GM19395 (cell line): Measurements from ENCODE around the gene OVAAL.

Experiments
- ATAC-seq: cut with Tn5 transposase; IDR thresholded peaks from one replicate; pipeline ENCODE4 v1.9.1; 2021; ENCODE audit warnings: mild to moderate bottlenecking, moderate library complexity; ENCODE audit not compliant: unreplicated experiment

The OVAAL gene

GRCh38 chr1:180568184-180568583, 9.4 kb downstream of the OVAAL start:
- ATAC-seq = no peak

GRCh38 chr1:180571060-180571831, 12.5 kb downstream of the OVAAL start:
- no peak for ATAC-seq

GRCh38 chr1:180571832-180572636, 13.3 kb downstream of the OVAAL start:
- ATAC-seq = no peak

GRCh38 chr1:180572760-180573159, 14.0 kb downstream of the OVAAL start:
- no peak for ATAC-seq

GRCh38 chr1:180574031-180574713, 15.4 kb downstream of the OVAAL start:
- ATAC-seq = no peak

GRCh38 chr1:180577361-180577760, 18.6 kb downstream of the OVAAL start:
- ATAC-seq = no peak

GRCh38 chr1:180579961-180580611, 21.3 kb downstream of the OVAAL start:
- no peak for ATAC-seq

- ATAC-seq = no peak
Measured at GRCh38 chr1:180581635-180582039, 22.9 kb downstream of the OVAAL start.

- no peak for ATAC-seq
Measured at GRCh38 chr1:180584869-180585268, 26.1 kb downstream of the OVAAL start.

- no peak for ATAC-seq
Measured at GRCh38 chr1:180585994-180586359, 27.2 kb downstream of the OVAAL start.

GRCh38 chr1:180586671-180587155, 27.9 kb downstream of the OVAAL start:
- ATAC-seq = no peak

- ATAC-seq = no peak
Measured at GRCh38 chr1:180588121-180588520, 29.4 kb downstream of the OVAAL start.

- no peak for ATAC-seq
Measured at GRCh38 chr1:180590889-180591288, 32.1 kb downstream of the OVAAL start.

- no peak for ATAC-seq
Measured at GRCh38 chr1:180593382-180593781, 34.6 kb downstream of the OVAAL start.

- no peak for ATAC-seq
Measured at GRCh38 chr1:180594723-180595122, 36.0 kb downstream of the OVAAL start.

GRCh38 chr1:180595966-180596365, 37.2 kb downstream of the OVAAL start:
- no peak for ATAC-seq

- no peak for ATAC-seq
Measured at GRCh38 chr1:180597520-180597919, 38.8 kb downstream of the OVAAL start.

GRCh38 chr1:180598333-180598974, 39.7 kb downstream of the OVAAL start:
- ATAC-seq = no peak

- no peak for ATAC-seq
Measured at GRCh38 chr1:180600343-180600742, 41.6 kb downstream of the OVAAL start.

GRCh38 chr1:180601512-180601911, 42.7 kb downstream of the OVAAL start:
- no peak for ATAC-seq
